NCI-H345 (cell line): Measurements from ENCODE around the gene TMEM229B.

ENCODE experiments used
- DNase-seq: peaks from one replicate; lab custom pipeline; 2025; lab: John Stamatoyannopoulos, UW

TMEM229B gene

GRCh38 chr14:67421356-67422224 lies 66.9 kb downstream of the TMEM229B start:
- no peak for DNase-seq
